Thyroid gland (tissue), 4 donors: ENCODE results near the gene UNC13A.

Source experiments
- CTCF ChIP-seq, 6 experiments: fragments of 200-600 bp in 3 of 6; fragments of 450-650 bp in 3 of 6; sonication (generic) in 3 of 6; IDR thresholded peaks; one replicate each; pipeline ENCODE4 v1.5.1; 2016 to 2019; ENCODE audit warnings: antibody characterized with exemption in 6 of 6, mild to moderate bottlenecking in 2 of 6, inconsistent platforms in 1 of 6, moderate library complexity in 1 of 6
- POLR2A ChIP-seq, 2 donors: fragments of 450-650 bp; IDR thresholded peaks; one replicate each; pipeline ENCODE4 v1.6.1; 2017; ENCODE audit warnings: antibody characterized with exemption in 2 of 2, mild to moderate bottlenecking in 2 of 2, moderate library complexity in 1 of 2

- no peak for TF ChIP-seq CTCF (IDR thresholded peaks at IDR 0.05)
- TF ChIP-seq POLR2A (IDR thresholded peaks at IDR 0.05), result no peak
These were observed 41.7 kb downstream of the UNC13A start for GRCh38 chr19:17646441-17646840.
